ENCODE results near the gene CDC37L1.
"Not testable (repeated sequence)": the region's sequence is repeated elsewhere in the genome, so short reads cannot be mapped to it uniquely, and the experiment has no call there.

CDC37L1 gene

GRCh38 chr9:4679268-4680172 lies at the start of gene CDC37L1:
CDC37L1 (plus strand) TSS chr9:4679569; CDS start chr9:4679768, 199 bp downstream.
- DNase-seq, result peak; percentile 99

GRCh38 chr9:4630836-4631235 lies 48.5 kb upstream of the CDC37L1 start:
- no peak for DNase-seq

GRCh38 chr9:4638968-4639367 lies 40.4 kb upstream of the CDC37L1 start:
- DNase-seq, result no peak

- no peak for DNase-seq
Measured at GRCh38 chr9:4639420-4639819, 39.9 kb upstream of the CDC37L1 start.

- peak; percentile 41 for DNase-seq
Measured at GRCh38 chr9:4640027-4640426, 39.3 kb upstream of the CDC37L1 start.

GRCh38 chr9:4642351-4642750 lies 37.0 kb upstream of the CDC37L1 start:
- no peak for DNase-seq

GRCh38 chr9:4654084-4654483 lies 25.3 kb upstream of the CDC37L1 start:
- no peak for DNase-seq

GRCh38 chr9:4654538-4654937 lies 24.8 kb upstream of the CDC37L1 start:
- no peak for DNase-seq

GRCh38 chr9:4656196-4656595 lies 23.2 kb upstream of the CDC37L1 start:
- DNase-seq, result not testable (repeated sequence)

GRCh38 chr9:4656621-4657020 lies 22.7 kb upstream of the CDC37L1 start:
- no peak for DNase-seq

- no peak for DNase-seq
Measured at GRCh38 chr9:4657426-4658159, 21.8 kb upstream of the CDC37L1 start.

- not testable (repeated sequence) for DNase-seq
Measured at GRCh38 chr9:4660665-4661064, 18.7 kb upstream of the CDC37L1 start.

GRCh38 chr9:4661165-4661564 lies 18.2 kb upstream of the CDC37L1 start:
- no peak for DNase-seq

GRCh38 chr9:4661611-4662010 lies 17.8 kb upstream of the CDC37L1 start:
- DNase-seq, result no peak

- peak; percentile 69 for DNase-seq
Measured at GRCh38 chr9:4662108-4662988, 17.0 kb upstream of the CDC37L1 start, which contains the start of gene PLPP6. PLPP6 (plus strand) TSS chr9:4662294; CDS start chr9:4662376, 82 bp downstream.

- no peak for DNase-seq
Measured at GRCh38 chr9:4662989-4663792, 16.2 kb upstream of the CDC37L1 start.

GRCh38 chr9:4663956-4664355 lies 15.4 kb upstream of the CDC37L1 start:
- DNase-seq, result no peak

- no peak for DNase-seq
Measured at GRCh38 chr9:4665357-4665756, 14.0 kb upstream of the CDC37L1 start.

- peak; percentile 54 for DNase-seq
Measured at GRCh38 chr9:4666042-4666699, 13.2 kb upstream of the CDC37L1 start, which contains the start of gene SPATA6L. SPATA6L (minus strand) TSS chr9:4666480; CDS start chr9:4666250, 230 bp downstream.

GRCh38 chr9:4667681-4668080 lies 11.7 kb upstream of the CDC37L1 start:
- no peak for DNase-seq

- no peak for DNase-seq
Measured at GRCh38 chr9:4668604-4669003, 10.8 kb upstream of the CDC37L1 start.
